NCI-H128 (cell line): ENCODE measurements around the gene PPP2R5E.
"Not testable (repeated sequence)": the region's sequence is repeated elsewhere in the genome, so short reads cannot be mapped to it uniquely, and the experiment has no call there.

Source experiments
- DNase-seq: peaks from one replicate; lab custom pipeline; 2025; ENCODE audit not compliant: unreplicated experiment; lab: John Stamatoyannopoulos, UW

PPP2R5E gene

GRCh38 chr14:63543000-63543825 is at the start of gene PPP2R5E:
Gene PPP2R5E, minus strand, starts transcription at chr14:63543377. Its CDS starts 3,692 bp downstream, at chr14:63539685.
- DNase-seq, result peak; percentile 98

GRCh38 chr14:63583046-63583445 is 39.9 kb upstream of the PPP2R5E start:
- not testable (repeated sequence) for DNase-seq

DNA sequence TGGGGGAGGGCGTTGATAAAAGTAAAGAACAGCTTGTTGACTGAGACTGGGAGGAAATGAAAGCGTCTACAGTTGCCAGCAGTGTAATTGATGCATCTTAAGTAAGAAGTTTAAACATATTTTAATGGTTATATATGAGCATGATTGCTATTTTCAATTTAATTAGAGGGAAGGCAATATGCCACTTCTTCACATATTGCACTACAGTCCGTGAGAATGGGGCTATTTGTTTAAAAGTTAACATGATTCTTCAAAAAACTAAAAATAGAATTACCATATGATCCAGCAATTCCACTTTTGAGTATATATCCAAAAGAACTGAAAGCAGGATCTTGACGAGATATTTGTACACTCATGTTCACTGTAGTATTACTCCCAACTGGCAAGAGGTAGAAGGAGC is 38.3 kb upstream of the PPP2R5E start:
- DNase-seq, result no peak

GRCh38 chr14:63578300-63578699 is 35.1 kb upstream of the PPP2R5E start:
- no peak for DNase-seq

DNA sequence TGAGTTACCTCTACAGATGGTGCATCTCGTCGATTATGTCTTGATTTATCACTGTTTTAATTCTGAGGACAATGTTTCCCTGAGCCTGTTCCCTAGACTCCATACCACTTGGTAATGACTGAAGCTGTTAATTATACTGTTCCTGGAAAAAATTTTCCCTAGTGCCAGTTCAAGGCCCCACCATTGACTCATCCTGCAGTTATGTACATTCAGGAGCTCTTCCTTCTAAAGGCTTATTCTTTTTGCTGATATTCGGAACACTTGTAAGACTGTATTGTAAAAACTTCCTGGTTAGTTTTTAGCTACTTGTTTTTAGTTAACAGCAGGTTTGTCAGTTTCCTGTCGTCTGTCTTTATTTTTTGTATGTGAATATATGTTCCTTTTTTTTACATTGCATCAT is 30.4 kb upstream of the PPP2R5E start:
- no peak for DNase-seq

DNA sequence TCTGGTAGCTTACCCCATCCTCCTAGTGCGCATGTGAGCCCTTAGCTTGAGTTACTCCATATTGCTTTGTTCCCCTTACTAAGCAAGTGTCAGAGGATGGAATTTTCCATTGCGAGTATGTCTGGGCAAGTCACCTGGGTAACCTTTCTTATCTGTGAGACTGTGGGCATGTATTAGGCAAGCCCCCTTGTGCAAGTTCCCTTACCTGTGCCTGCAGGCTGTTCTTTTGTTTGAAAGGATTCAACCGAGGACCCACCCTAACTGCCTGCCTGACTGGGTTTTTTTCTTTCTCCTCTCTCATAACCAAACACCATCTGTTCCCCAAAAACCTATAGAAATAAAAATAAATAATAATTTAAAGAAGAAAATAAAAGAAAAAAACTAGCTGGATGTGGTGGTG is 22.3 kb upstream of the PPP2R5E start:
- DNase-seq, result no peak

DNA sequence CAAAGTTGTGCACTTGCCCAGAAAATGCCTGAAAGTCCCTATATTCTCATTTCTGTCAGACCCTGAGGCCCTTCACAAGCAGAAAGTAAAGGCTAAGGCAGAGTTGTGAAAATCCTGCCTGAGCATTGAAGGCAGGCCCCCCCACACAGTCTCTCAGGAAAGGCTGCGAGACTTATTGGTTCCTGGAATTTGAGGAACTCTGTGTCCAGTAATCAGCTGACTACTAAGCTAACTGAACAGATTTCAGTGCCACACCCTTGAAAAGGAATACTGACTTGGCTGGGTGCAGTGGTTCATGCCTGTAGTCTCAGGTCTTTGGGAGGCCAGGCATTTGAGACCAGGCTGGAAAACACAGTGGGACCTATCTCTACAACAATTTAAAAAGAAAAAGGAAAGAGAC is 21.1 kb upstream of the PPP2R5E start:
- no peak for DNase-seq

GRCh38 chr14:63563370-63564026 is 20.3 kb upstream of the PPP2R5E start:
- no peak for DNase-seq

GRCh38 chr14:63562405-63562804 is 19.2 kb upstream of the PPP2R5E start:
- no peak for DNase-seq

DNA sequence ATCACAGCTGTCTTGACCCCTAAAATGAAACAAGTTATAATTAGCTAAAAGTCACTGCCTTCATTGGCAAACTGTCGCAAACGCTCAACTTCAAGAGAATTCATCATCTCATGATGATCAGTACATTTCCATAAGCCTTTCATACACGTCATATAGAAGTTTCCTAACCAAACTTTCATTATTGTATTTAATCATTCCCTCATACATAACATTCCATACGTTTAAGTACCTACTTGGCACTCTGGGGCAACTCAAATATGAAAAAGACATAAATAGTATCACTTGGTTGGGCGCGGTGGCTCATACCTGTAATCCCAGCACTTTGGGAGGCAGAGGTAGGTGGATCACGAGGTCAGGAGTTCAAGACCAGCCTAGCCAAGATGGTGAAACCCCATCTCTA is 12.4 kb upstream of the PPP2R5E start:
- DNase-seq, result no peak

GRCh38 chr14:63551332-63551731 is 8.2 kb upstream of the PPP2R5E start:
- DNase-seq, result no peak

DNA sequence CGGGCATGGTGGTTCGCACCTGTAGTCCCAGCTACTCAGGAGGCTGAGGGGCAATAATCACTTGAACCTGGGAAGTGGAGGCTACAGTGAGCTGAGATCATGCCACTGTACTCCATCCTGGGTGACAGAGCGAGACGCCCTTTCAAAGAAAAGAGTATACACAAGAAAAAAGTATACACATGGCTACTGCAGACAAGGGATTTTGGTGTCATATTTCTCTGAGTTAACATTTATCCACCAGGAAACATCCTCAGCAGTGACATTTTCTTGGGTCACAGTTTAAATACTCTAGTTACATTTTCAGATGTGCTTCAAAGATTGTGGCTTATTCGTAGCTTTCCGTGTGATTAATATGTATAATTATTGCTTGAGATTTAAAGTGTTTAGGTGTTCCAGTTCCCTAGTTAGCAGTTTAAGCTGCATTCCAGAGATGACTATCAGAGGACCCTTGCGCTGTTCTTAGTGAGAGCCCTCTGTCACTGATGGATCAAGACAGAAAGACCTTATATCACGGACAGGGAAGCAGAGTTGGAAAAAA is 4.7 kb upstream of the PPP2R5E start:
- no peak for DNase-seq

DNA sequence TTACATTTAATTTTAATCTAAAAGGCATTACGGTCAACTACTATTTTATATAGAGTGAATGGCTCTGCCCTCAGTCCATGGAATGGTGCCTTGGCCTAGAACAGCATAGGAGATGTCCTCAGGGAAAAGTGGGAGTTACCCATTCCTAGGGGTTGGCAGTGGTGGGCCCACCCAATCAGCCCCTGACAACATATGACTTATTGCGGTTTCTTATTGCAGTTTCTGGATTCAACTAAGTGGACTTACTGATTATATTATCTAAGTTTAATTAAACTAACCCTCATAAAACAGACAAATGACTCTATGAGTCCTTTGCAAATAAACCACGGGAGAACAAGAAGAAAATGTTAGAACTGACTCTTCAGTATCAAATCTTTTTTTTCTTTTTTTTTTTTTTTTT is 2.3 kb upstream of the PPP2R5E start:
- no peak for DNase-seq

- no peak for DNase-seq
Measured at GRCh38 chr14:63544591-63545299, 1.6 kb upstream of the PPP2R5E start.

DNA sequence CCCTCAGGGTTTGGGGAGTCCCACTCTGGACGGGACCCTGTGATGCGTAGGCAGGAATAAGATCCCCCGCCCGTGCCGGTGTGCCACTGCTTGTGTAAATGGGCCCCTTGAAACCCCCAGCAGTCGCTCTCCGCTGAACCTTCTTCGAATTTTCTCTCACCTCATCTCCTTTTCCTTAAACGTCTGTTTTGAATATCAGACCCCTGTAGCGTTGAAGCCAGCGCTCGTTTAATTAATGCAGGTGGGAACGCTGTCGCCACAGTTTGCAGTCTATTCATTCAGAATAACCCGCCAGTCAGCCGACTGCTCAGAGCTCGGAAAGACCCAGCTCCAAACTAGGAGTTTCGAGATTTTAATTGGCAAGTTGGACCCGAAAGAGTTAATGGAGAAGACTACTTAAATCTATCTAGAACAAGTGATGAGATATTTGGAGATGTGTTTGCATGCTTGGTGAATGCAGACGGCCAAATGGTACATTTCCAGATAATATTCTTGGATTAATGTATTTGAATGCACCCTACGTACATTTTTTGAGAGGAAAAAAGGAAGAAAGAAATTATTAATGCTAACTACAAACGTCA is 739 bp upstream of the PPP2R5E start:
- no peak for DNase-seq

- no peak for DNase-seq
Measured at GRCh38 chr14:63542231-63542999, 762 bp downstream of the PPP2R5E start.

- no peak for DNase-seq
Measured at GRCh38 chr14:63535918-63536317, 7.3 kb downstream of the PPP2R5E start.

GRCh38 chr14:63533474-63533873 is 9.7 kb downstream of the PPP2R5E start:
- DNase-seq, result no peak

GRCh38 chr14:63524537-63525155 is 18.5 kb downstream of the PPP2R5E start:
- DNase-seq, result no peak
